Tibial artery (tissue), 4 donors: ENCODE measurements around the gene CCDC80.

Experiments
- DNase-seq, 2 donors: peaks; one replicate each; pipeline ENCODE4 v3.0.0-alpha.2; 2019
- H3K27ac ChIP-seq, 2 donors: fragments of 200-600 bp; sonication (generic) in 1 of 2; 1 replicate in 1 of 2; 2 replicates in 1 of 2; pipeline ENCODE4 v1.5.1; 2018 to 2019; ENCODE audit warnings: mild to moderate bottlenecking in 1 of 2
- H3K27me3 ChIP-seq, 2 donors: fragments of 200-600 bp; sonication (generic) in 1 of 2; one replicate each; pipeline versions ENCODE4 v1.5.1 to v1.6.0; 2016 to 2019
- H3K36me3 ChIP-seq, 3 donors: fragments of 200-600 bp; sonication (generic) in 2 of 3; one replicate each; pipeline ENCODE4 v1.5.1; 2016 to 2019; ENCODE audit warnings: mild to moderate bottlenecking in 2 of 3
- H3K4me1 ChIP-seq, 4 donors: fragments of 200-600 bp; sonication (generic) in 2 of 4; 1 replicate in 3 of 4; 2 replicates in 1 of 4; pipeline ENCODE4 v1.5.1; 2016 to 2019
- H3K4me3 ChIP-seq, 2 donors: fragments of 200-600 bp; sonication (generic) in 1 of 2; 1 replicate in 1 of 2; 2 replicates in 1 of 2; pipeline ENCODE4 v1.5.1; 2018 to 2019; ENCODE audit warnings: mild to moderate bottlenecking in 2 of 2
- H3K9me3 ChIP-seq, 3 donors: fragments of 200-600 bp; sonication (generic) in 1 of 3; one replicate each; pipeline ENCODE4 v1.5.1; 2016 to 2019
- intact Hi-C: fragments of 100-400 bp; cut with DNase I; formaldehyde crosslinking; loops from one replicate; pipeline ENCODE4 v1.15.0; 2023; ENCODE audit warnings: low total_unique reads
- TF ChIP-seq, protein P1 (sequence below), 2 experiments: fragments of 200-600 bp in 1 of 2; fragments of 450-650 bp in 1 of 2; IDR thresholded peaks; one replicate each; pipeline ENCODE4 v1.5.1; 2017 to 2019; ENCODE audit warnings: antibody characterized with exemption in 2 of 2, mild to moderate bottlenecking in 1 of 2, moderate library complexity in 1 of 2

The CCDC80 gene

DNA sequence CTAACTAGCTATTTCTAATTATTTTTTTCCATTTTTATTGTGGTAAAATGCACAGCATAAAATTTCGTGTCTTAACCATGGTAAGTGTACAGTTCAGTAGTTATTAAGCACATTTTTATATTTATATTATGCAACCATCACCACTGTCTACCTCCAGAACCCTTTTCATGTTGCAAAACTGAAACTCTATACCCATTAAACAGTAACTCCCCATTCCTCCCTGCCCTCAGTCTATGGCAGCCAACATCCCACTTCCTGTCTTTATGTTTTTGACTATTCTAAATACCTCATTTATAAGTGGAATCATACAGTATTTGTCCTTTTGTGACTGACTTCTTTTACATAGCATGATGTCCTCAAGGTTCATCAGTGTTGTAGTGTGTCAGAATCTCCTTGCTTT is 53.6 kb downstream of the CCDC80 start:
- Histone ChIP-seq H3K9me3 (no peaks in the 10 kb centered on the region), H3K36me3 (peaks cover 29 to 52% (median 43%) of the 10 kb centered on the region in 3 donors), H3K4me1 (no peaks in the 10 kb centered on the region), H3K4me3 (no peak overlapping the region), H3K27me3 (no peaks in the 10 kb centered on the region), H3K27ac (no peak overlapping the region)
- TF ChIP-seq, protein P1, sequence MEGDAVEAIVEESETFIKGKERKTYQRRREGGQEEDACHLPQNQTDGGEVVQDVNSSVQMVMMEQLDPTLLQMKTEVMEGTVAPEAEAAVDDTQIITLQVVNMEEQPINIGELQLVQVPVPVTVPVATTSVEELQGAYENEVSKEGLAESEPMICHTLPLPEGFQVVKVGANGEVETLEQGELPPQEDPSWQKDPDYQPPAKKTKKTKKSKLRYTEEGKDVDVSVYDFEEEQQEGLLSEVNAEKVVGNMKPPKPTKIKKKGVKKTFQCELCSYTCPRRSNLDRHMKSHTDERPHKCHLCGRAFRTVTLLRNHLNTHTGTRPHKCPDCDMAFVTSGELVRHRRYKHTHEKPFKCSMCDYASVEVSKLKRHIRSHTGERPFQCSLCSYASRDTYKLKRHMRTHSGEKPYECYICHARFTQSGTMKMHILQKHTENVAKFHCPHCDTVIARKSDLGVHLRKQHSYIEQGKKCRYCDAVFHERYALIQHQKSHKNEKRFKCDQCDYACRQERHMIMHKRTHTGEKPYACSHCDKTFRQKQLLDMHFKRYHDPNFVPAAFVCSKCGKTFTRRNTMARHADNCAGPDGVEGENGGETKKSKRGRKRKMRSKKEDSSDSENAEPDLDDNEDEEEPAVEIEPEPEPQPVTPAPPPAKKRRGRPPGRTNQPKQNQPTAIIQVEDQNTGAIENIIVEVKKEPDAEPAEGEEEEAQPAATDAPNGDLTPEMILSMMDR (IDR thresholded peaks at IDR 0.05): no peak
- no peak for DNase-seq
- intact Hi-C loops: loop anchor here (10.0 kb wide), 1 partner anchor 397 kb away; no protein-coding TSS in a partner anchor

DNA sequence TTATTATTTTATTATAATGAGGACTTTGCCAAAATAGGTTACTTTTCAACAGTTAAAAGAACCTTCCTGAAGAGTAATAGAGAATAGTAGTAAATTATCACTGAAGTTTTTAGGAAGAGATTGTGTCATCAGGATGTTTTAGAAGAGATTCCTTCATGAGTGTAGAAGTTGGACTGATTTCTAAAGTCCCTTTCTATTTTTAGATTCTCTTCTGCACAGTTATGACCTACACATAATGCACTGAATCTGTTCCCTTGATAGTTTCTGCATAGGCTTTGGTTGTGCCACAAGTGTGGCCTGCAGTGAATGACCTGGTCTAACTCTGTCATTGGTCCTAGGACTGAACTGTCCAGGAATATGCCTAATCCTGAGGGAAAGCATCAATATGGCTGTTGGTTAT is 55.2 kb downstream of the CCDC80 start:
- intact Hi-C loops: loop anchor here (10.0 kb wide), 1 partner anchor 399 kb away; no protein-coding TSS in a partner anchor
- Histone ChIP-seq H3K4me3 (no peak overlapping the region), H3K4me1 (peaks cover 0 to 4% (median 0%) of the 10 kb centered on the region in 4 donors), H3K9me3 (no peaks in the 10 kb centered on the region), H3K27me3 (no peaks in the 10 kb centered on the region), H3K36me3 (peaks cover 29 to 58% (median 47%) of the 10 kb centered on the region in 3 donors), H3K27ac (no peak overlapping the region)
- TF ChIP-seq, protein P1 (IDR thresholded peaks at IDR 0.05): no peak
- DNase-seq: no peak

DNA sequence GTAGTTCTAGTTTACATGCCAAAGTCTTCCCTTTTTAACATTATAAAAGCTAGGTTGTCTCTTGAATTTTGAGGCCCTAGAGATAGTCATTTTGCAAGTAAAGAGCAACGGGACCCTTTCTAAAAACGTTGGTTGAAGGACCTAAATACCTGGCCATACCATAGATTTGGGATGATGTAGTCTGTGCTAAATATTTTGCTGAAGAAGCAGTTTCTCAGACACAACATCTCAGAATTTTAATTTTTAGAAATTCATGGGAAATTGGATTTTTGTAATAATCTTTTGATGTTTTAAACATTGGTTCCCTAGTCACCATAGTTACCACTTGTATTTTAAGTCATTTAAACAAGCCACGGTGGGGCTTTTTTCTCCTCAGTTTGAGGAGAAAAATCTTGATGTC is 57.8 kb downstream of the CCDC80 start:
- TF ChIP-seq, protein P1 (IDR thresholded peaks at IDR 0.05): no peak
- no peaks in the 10 kb centered on the region for H3K9me3 ChIP-seq
- no peak overlapping the region for H3K27ac ChIP-seq
- peaks cover 0 to 16% (median 0%) of the 10 kb centered on the region in 4 donors for H3K4me1 ChIP-seq
- H3K36me3 ChIP-seq: peaks cover 29 to 74% (median 44%) of the 10 kb centered on the region in 3 donors
- no peak for DNase-seq
- H3K27me3 ChIP-seq: no peaks in the 10 kb centered on the region
- H3K4me3 ChIP-seq: no peak overlapping the region
- intact Hi-C loops: loop anchor here (10.0 kb wide), 1 partner anchor 402 kb away; no protein-coding TSS in a partner anchor

DNA sequence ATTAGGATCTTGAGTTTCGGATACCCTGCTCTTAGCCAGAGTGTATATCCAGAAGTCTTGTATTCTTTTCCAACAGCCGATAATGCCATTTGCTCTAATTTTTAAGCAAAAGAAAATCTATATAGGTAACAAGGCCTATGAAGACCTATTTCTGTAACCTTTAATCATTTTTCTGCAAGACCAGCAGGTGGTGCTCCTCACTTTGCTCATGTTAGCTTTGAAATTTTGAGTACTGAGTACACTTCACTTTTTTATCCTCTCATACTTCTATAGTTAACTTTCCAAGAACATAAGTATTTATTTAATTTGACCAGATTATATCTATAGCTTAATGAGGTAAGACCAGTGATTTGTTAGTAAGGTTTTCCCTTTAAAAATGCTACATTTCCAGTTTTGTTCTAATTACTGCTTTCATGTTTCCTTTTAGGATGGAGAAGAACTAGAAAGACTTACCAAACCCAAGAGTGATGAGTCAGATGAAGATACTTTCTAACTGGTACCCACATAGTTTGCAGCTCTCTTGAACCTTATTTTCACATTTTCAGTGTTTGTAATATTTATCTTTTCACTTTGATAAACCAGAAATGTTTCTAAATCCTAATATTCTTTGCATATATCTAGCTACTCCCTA is 58.6 kb downstream of the CCDC80 start:
- H3K4me1 ChIP-seq: peaks cover 0 to 16% (median 0%) of the 10 kb centered on the region in 4 donors
- DNase-seq: no peak
- H3K36me3 ChIP-seq: peaks cover 24 to 68% (median 36%) of the 10 kb centered on the region in 3 donors
- no peak overlapping the region for H3K27ac ChIP-seq
- no peak overlapping the region for H3K4me3 ChIP-seq
- TF ChIP-seq, protein P1 (IDR thresholded peaks at IDR 0.05): peak; percentile 52 to 58
- no peaks in the 10 kb centered on the region for H3K9me3 ChIP-seq
- intact Hi-C loops: loop anchor here (10.0 kb wide), 1 partner anchor 402 kb away; no protein-coding TSS in a partner anchor
- H3K27me3 ChIP-seq: no peaks in the 10 kb centered on the region

DNA sequence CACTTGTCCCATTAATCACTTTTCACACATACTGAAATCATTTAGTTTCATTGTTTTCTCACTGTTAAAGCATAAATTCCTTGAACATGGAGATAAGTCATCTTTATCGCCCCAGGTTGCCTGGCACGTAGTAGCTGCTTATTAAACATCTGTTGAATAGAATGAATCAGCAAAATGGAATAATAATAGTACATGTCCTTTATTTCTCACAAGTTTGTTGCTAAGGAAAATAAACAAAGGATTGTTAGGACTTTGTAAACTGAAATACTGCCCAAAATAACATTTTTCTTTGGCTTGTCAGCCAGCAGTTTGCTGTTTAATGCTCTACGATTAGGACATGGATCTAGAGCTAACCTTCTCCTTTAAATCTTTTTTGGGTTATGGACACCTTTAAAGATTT is 61.2 kb downstream of the CCDC80 start:
- intact Hi-C loops: loop anchor here (10.0 kb wide), 1 partner anchor 405 kb away; no protein-coding TSS in a partner anchor
- Histone ChIP-seq H3K27ac (peak overlapping the region in 1 of 2 donors; percentile 51), H3K9me3 (no peaks in the 10 kb centered on the region), H3K36me3 (peaks cover 19 to 54% (median 21%) of the 10 kb centered on the region in 3 donors), H3K4me1 (peaks cover 0 to 16% (median 0%) of the 10 kb centered on the region in 4 donors), H3K4me3 (no peak overlapping the region), H3K27me3 (no peaks in the 10 kb centered on the region)
- no peak for DNase-seq
- TF ChIP-seq, protein P1 (IDR thresholded peaks at IDR 0.05): no peak
